Measurements from ENCODE around the gene CRISPLD2.

CRISPLD2 gene

DNA sequence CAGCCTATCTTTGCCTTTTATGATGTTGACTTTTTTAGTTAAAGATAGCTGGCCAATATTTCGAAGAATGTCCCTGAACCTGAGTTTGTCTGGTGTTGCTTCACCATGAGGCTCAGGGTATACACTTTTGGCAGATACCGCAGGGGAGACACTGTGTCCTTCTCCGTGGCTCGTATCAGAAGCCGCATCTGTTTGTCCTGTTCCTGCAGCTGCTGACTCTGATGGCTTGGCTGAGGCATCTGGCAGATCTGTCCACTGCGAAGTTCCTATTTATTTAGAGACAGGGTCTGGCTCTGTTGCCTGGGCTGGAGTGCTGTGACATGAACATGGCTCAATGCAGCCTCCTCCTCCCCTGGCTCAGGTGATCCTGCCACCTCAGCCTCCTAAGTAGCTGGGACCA, 93.5 kb downstream of the CRISPLD2 start:
- no peak for DNase-seq (ENCODE audit: low read depth)

DNA sequence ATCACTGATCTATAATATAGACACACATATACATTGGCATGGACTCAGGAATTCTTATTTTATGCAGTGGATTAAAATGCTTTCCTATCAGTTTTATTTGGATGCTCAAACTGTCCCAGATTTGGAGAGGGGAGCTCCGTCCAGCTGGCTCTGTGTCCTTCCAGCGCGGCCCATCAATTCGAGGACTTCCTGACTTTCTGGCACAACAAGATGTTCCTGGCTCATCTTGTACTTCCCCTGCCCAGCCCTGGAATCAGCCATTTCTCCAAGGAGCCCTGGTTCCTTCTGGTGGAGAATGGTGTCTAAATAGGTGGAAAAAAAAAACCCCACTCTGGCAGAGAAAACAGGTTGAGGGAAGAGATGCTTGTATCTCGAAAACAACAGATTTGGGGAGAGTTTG, 94.5 kb downstream of the CRISPLD2 start:
- DNase-seq (ENCODE audit: low read depth): no peak

DNA sequence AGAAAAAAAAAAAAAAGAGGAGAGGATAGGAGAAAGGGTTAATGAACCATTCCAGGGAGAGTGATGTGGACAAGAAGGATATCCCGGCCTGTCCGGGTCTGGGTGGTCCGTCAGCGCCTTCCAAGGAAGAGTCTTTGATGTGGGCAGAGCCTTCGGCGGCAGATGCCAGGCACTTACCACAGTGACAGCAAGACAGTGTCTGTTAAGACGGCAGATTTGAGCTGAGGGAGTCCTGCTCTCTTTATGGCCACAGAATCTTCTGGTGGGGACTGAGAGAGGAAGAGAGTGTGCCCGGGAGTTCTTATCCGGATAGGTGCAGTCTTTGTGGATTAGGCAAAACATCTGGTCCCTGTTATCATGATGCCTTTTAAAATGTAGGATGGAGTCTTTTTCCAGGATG, 96.4 kb downstream of the CRISPLD2 start:
- no peak for DNase-seq (ENCODE audit: low read depth)

- no peak for DNase-seq (ENCODE audit: low read depth)
These were observed 97.1 kb downstream of the CRISPLD2 start for GRCh38 chr16:84916850-84917249.

- DNase-seq (ENCODE audit: low read depth): no peak
These were observed 97.7 kb downstream of the CRISPLD2 start for GRCh38 chr16:84917492-84917891.

DNA sequence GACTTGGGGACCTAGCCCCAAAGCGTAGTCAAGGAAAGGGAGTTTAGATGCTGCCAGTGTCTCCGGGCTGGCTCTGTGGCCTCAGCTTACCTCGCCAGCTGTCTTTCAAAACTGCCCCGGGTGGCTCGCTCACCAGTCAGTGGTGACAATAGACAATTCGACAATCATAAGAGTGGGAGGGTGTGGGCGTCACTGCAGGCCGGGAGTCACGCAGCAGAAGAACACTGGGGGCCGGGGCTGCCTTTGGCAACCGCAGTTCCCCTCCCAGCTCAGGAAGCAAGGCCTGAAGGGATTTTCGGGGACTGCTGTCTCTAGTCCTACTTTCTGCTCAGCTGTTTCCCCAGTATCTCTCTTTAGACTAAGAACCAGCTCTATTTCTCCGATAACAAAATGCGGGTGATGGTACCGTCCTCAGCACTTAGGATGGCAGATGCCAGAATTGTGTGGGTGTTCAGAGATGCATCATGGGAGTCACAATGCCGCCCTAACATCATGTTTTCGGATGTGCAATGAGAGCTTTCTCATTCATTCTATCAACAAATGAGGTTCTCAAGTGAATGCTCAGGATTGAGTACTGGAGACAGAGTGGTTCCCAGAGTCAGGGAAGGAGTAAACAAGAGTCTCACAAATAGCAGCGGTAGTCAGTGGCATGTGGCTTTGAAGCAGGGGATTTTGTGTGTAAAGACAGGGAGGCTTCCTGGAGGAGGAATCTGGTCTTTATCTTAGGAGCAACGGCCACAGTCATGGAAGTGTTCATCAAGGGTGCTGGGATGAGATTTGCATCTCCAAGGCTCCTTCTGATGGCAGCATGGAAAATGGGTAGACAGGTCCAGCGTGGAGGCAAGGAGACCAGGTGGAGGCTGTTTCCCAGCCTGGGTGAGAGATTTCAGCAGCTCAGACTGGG, 98.5 kb downstream of the CRISPLD2 start:
- no peak for DNase-seq (ENCODE audit: low read depth)

DNA sequence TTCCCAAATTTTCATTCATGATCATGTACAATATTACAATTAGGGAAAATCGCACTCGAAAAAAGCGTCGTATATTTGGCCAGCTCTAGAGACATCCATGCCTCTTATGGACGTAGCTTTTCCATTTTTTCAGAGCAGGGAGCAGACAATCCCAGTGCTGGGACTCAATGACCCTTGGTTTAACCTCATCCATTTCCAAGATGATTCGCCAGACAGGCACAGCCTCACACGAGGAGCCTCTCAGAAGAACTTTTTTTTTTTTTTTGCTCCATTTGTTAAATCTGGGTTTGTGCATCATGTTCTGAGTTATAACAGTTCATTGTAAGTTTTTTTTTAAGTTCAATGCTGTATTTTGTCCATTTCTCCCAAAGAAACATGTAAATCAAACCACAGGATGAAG, 99.5 kb downstream of the CRISPLD2 start:
- no peak for DNase-seq (ENCODE audit: low read depth)

DNA sequence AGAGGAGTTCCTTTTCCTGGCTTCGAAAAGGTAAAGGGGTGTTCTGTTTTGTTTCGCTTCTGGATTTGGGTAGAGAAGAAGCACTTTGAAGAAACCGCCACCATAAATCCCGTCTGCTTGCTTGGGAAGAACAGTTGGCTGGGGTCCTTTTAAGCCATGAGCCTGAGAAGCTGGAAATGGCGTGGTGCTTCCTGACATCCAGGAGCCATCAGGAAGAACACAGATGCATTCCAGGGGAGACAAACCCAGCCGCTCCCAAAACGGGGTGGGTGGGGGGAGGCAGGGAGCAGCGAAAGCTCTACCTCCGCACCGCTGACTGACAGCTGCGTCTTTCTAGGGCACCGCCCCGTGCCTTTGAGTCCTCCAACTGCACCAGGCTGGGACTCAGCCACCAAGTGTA, 99.9 kb downstream of the CRISPLD2 start:
- no peak for DNase-seq (ENCODE audit: low read depth)

DNA sequence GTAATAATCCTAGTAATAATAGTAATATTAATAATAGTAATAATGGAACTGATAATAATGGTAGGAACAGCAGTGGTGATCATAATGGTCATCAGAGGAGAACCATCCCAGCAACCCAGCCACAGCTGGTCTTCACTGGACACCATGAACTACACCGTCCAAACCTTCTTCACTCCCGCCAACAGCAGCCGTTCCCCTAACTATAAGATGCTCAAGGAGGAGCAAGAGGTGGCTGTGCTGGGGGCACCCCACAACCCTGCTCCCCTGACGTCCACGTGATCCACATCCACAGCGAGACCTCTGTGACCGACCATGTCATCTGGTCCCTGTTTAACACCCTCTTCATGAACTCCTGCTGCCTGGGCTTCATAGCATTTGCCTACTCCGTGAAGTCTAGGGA, 100.5 kb downstream of the CRISPLD2 start:
- no peak for DNase-seq (ENCODE audit: low read depth)

DNA sequence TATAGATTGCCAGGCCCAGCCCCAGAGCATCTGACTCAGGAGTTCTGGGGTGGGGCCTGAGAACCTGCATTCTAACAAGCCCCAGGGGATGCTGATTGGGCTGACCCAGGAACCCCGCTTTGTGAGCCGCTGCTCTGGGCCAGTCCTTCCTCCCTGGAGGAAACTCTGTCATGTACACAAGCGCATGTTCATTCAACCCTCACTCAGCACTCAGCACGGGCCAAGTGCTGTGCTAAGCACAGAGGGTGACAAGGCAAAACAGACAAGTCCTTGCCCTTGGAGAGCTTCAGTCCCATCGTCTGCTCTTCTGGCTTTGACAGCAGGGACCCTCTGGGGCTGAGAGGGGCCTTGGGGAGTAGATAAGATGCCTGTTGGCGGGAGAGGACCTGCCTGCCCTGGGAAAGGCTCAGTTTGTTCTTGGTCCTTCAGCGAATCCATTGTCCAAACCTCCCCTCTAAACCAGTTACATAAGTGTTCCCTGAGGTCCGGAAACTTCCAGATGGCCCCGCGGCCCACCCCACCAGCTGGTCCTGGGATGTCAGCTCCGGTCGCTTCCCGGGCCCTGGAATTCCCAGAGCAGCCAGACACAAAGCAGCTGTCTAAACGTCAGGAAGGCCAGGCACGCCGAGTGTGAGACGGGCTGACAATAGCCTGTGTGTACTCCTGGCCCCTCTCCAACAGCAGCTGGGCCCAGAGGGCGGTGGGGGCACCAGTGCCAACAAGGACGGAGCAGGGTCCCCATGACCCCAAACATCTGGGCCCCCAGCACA, 102.8 kb downstream of the CRISPLD2 start:
- no peak for DNase-seq (ENCODE audit: low read depth)

DNA sequence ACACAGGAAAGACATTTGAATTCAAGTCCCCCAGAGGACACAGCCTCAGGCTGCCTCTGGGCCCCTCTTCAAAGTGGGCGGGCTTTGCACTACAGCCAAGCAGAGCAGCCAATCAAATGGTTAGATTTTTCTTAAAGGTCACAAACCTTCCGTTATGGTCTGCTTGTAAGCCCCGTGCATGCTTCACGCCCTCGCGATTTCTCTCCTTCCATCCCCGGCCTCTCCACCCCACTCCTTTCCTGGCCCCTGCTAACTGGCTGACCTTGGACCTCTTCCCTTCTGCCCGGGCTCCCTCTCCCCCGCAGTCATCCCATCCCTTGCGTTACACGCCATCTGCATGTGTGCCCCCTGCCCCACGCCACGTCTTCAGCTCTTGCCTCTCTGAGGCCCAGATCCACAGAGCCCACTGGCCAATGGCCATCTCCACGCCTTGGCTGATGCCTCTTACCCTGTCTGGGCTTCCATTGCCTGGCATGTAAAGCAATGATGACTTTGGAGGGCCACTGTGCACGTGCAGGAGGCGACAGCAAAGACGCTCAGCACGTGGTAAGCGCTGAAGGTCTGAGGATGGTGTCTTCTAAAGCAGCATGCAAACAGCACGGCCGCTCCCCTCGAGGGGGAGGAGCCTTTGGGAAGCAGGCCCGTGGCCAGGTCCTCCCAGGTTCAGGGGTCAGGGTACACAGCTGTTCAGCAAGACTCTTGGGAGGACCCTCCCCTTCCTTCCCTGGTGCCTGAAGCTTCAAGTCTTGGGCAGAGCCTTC, 104.7 kb downstream of the CRISPLD2 start:
- DNase-seq (ENCODE audit: low read depth): no peak

DNA sequence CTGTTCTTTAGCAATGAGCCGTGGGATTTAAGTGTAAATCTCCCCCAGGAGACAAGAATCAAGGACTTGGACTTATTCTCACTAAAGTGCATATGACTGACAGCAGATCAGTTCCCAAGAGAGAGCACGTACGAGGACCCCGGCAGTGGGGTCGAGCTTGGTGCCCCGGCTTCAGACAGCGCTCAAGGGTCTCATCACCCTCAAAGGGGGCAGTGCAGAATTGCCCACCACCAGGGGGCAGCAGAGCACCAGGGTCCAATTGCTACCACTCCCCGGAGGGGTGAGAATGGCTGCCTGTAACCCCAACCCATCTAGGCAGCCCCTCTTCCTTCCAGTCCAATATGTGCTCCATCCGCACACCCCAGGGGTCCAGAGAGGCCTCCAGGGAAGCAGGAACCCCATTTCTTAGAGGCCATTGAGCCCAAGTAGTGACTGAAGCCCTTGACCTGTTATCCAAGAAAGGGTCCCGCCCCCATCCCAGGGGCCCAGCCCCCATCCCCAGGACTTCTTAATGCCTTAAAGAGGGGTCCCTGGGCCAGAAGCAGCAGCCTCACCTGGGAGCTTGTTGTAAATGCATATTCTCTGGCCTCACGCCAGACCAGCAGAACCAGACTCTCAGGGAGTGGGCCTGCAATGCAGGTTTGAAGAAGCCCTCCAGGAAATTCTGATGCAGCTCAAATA, 105.4 kb downstream of the CRISPLD2 start:
- no peak for DNase-seq (ENCODE audit: low read depth)

- no peak for DNase-seq (ENCODE audit: low read depth)
These were observed 106.1 kb downstream of the CRISPLD2 start for GRCh38 chr16:84925773-84926372.

DNA sequence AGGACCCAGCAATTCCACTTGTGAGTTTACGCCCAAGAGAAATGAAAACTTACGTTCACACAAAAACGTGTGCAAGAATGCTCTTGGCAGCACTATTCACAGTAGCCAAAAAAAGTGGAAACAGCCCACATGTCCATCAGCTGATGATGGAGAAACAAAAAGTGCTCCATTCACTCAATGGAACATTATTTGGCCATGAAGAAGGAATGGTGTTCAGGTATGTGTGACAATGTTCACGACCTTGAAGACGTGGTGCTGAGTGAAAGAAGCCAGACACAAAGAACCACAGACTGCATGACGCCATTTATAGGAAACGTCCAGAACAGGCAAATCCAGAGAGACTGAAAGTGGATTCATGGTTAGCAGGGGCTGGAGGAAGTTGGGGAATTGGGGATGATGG, 106.7 kb downstream of the CRISPLD2 start:
- no peak for DNase-seq (ENCODE audit: low read depth)

- DNase-seq (ENCODE audit: low read depth): no peak
These were observed 108.1 kb downstream of the CRISPLD2 start for GRCh38 chr16:84927621-84928591.

DNA sequence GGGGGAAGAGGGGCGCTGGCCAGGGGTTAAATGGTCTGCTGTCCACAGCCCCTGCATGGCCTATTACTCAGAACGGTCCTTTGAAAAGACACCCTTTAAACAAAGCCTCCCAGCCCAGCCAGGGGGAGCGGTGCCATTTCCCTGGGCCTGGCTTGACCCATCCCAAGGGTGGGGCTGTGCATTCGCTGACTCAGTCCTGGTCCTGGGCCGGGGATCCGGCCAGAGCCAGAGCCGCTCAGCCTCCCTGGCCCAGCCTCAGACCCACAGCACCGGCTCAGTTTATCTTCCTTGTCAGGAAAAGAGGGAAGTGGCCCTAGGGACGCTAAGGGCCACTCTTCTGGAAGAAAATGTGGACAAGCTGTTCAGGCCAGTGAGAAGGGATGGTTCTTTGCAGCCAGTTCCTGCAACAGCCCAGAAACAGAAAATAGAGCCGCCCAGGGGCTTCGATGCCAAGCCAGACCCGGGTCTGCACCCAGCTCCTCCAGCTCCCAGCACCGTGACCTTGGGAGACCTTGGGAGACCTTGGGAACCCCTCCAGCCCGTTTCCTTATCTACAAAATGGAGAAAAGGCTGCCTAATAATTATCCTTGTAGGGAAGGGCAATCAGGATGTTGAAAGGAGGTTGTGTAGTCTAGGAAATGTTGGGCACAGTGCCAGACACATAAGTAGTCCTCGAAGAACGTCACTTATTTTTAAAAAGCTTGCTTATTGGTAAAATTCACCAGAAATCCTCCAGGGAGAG, 109.1 kb downstream of the CRISPLD2 start:
- DNase-seq (ENCODE audit: low read depth): no peak

- no peak for DNase-seq (ENCODE audit: low read depth)
These were observed 109.9 kb downstream of the CRISPLD2 start for GRCh38 chr16:84929421-84930297.

- DNase-seq (ENCODE audit: low read depth): no peak
These were observed 110.7 kb downstream of the CRISPLD2 start for GRCh38 chr16:84930298-84931106.

Data from HS-27A (cell line).